Measurements from ENCODE around the gene SS18L1. TPM values are rescaled to one million over a fixed set of nuclear protein-coding genes. Genes with fewer than 3 reads are reported as not detected.

Gene SS18L1
- total and polyA plus RNA-seq, 7 donors = 10.1 to 18.0 (median 11.3) TPM

- Histone ChIP-seq H3K9me3 (no peaks in the 10 kb centered on the region), H3K36me3 (ENCODE audit: insufficient read depth in 1 of 2, low read depth in 1 of 2) (peaks cover 7 to 79% of the 10 kb centered on the region in 2 donors), H3K27me3 (ENCODE audit: insufficient read depth in 3 of 3, low read length in 2 of 3) (no peaks in the 10 kb centered on the region), H3K4me3 (no peak overlapping the region), H3K4me1 (peaks cover 8% of the 10 kb centered on the region), H3K27ac (peak overlapping the region; percentile 30)
- peak; percentile 64 to 74 for DNase-seq
- no peak for TF ChIP-seq CTCF (IDR thresholded peaks at IDR 0.05)
- WGBS, 3 donors = 78 to 86% (median 80%) methylated on average over 25 of the region's 25 CpGs
- ATAC-seq = peak in 3 of 4 donors; percentile 18 to 54 (median 29)
- intact Hi-C loops (cut with DNase I) = no loop called here
Measured at GRCh38 chr20:62165762-62166399, 22.3 kb downstream of the SS18L1 start.

DNA sequence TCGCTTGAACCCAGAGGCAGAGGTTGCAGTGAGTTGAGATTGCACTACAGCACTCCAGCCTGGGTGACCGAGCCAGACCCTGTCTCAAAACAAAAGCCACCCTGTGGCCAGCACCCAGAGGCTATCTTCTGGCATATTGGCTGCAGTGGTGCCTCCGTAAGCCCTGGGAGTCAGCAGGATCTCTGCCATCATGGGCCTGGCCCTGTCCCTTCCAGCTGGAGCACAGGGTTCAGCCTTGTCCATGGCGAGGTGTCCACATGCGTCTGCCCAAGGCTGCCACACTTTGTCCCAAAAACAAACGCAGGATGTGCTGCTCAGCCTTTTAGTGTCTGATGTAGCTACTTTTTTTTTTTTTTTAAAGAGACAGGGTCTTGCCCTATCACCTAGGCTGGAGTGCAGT is 23.9 kb downstream of the SS18L1 start:
- H3K4me3 ChIP-seq = no peak overlapping the region
- ATAC-seq (no peak), DNase-seq (peak in 1 of 2 donors; percentile 44)
- H3K36me3 ChIP-seq (ENCODE audit: insufficient read depth in 1 of 2, low read depth in 1 of 2) = peaks cover 7 to 67% of the 10 kb centered on the region in 2 donors
- 46 to 74% (median 53%) methylated on average over 6 of the region's 6 CpGs for WGBS, 3 donors
- no peak for TF ChIP-seq CTCF (IDR thresholded peaks at IDR 0.05)
- H3K27me3 ChIP-seq (ENCODE audit: insufficient read depth in 3 of 3, low read length in 2 of 3) = no peaks in the 10 kb centered on the region
- no peaks in the 10 kb centered on the region for H3K9me3 ChIP-seq
- no peak overlapping the region for H3K27ac ChIP-seq
- intact Hi-C loops (cut with DNase I) = no loop called here
- peaks cover 8% of the 10 kb centered on the region for H3K4me1 ChIP-seq

DNA sequence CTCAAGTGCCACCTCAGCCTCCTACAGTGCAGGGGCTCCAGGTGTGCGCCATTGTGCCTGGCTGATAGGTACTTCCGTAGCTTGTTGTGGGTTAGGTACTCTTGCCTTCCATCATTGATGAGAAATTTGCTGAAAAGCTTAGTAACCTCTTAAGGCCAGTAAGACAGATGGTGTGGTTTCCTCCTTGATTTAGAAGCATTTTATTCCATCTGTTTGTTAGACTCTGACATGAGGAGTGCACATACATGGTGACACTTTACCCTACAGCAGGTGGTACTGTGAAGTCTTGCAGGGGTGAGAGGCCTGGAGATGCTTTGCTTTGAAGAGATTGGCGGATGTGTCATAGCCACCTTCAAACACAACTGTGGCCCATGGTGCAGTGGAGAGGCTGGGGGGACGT is 24.5 kb downstream of the SS18L1 start:
- Histone ChIP-seq H3K36me3 (ENCODE audit: insufficient read depth in 1 of 2, low read depth in 1 of 2) (peaks cover 7 to 67% of the 10 kb centered on the region in 2 donors), H3K27ac (no peak overlapping the region), H3K4me3 (no peak overlapping the region), H3K4me1 (peaks cover 8% of the 10 kb centered on the region), H3K9me3 (no peaks in the 10 kb centered on the region), H3K27me3 (ENCODE audit: insufficient read depth in 3 of 3, low read length in 2 of 3) (no peaks in the 10 kb centered on the region)
- intact Hi-C loops (cut with DNase I) = no loop called here
- 85 to 96% (median 92%) methylated on average over 4 of the region's 4 CpGs for WGBS, 3 donors
- DNase-seq (peak in 1 of 2 donors; percentile 6), ATAC-seq (no peak)
- TF ChIP-seq CTCF (IDR thresholded peaks at IDR 0.05) = no peak

- peak in 1 of 2 donors; percentile 1 for DNase-seq
- intact Hi-C loops (cut with DNase I) = no loop called here
- 93 to 96% (median 95%) methylated on average over 23 of the region's 23 CpGs for WGBS, 3 donors
- Histone ChIP-seq H3K4me1 (peaks cover 8% of the 10 kb centered on the region), H3K27me3 (ENCODE audit: insufficient read depth in 3 of 3, low read length in 2 of 3) (no peaks in the 10 kb centered on the region), H3K9me3 (no peaks in the 10 kb centered on the region), H3K36me3 (ENCODE audit: insufficient read depth in 1 of 2, low read depth in 1 of 2) (peaks cover 4 to 67% of the 10 kb centered on the region in 2 donors), H3K4me3 (no peak overlapping the region), H3K27ac (no peak overlapping the region)
- TF ChIP-seq CTCF (IDR thresholded peaks at IDR 0.05) = no peak
- ATAC-seq = no peak
Measured at GRCh38 chr20:62168890-62169435, 25.4 kb downstream of the SS18L1 start.
